HCT116 (cell line): ENCODE data around the gene FCMR. TPM values are rescaled to one million over a fixed set of nuclear protein-coding genes. Genes with fewer than 3 reads are reported as not detected.

Source experiments
- ATAC-seq: fragments of 200-7000 bp; cut with Tn5 transposase; 2 replicates; pipeline ENCODE4 v1.9.1; 2020; ENCODE audit warnings: mild to moderate bottlenecking, moderate library complexity
- BruUV-seq: library from RNA; stranded (reverse); fragments of 400-500 nt; replicated peaks from 2 replicates; lab custom pipeline; 2021; lab: Mats Ljungman, UMichigan
- CTCF ChIA-PET: fragments of 300-600 bp; sonication (Branson Sonifier 250); formaldehyde crosslinking; loops from one replicate; lab custom pipeline; 2021; ENCODE audit warnings: antibody characterized with exemption; lab: Charles Lee
- POLR2A ChIA-PET: fragments of 300-600, 350-600 bp; sonication (Branson Sonifier 250); formaldehyde crosslinking; loops from one replicate; lab custom pipeline; 2021; ENCODE audit warnings: antibody characterized with exemption; lab: Charles Lee
- RAD21 ChIA-PET, 2 experiments: fragments of 300-600 bp; sonication (Branson Sonifier 250); formaldehyde crosslinking; loops; one replicate each; lab custom pipeline; 2023; ENCODE audit warnings: low total read pairs in 2 of 2; ENCODE audit not compliant: uncharacterized antibody in 2 of 2, unreplicated experiment in 2 of 2, low non-redundant PET in 1 of 2; lab: Charles Lee
- DNase-seq: peaks from one replicate; pipeline ENCODE4 v3.0.0-alpha.2; 2010; ENCODE audit warnings: low read depth, low spot score
- H2AFZ ChIP-seq: fragments of 200-600 bp; shearing (Covaris generic), sonication (generic); 2 replicates; pipeline ENCODE4 v1.6.1; 2017; ENCODE audit warnings: low read depth, mixed run types, mixed read lengths, antibody characterized with exemption, low read length; ENCODE audit not compliant: poor library complexity, severe bottlenecking
- H3K27ac ChIP-seq: 2 replicates; pipeline ENCODE4 v1.5.1; 2012; ENCODE audit warnings: low read depth, low read length
- H3K27me3 ChIP-seq: fragments of 200-600 bp; sonication (generic); 2 replicates; pipeline ENCODE4 v1.6.1; 2016; ENCODE audit warnings: mixed run types, low read length, mixed read lengths; ENCODE audit not compliant: insufficient read depth
- H3K36me3 ChIP-seq, 2 experiments: fragments of 200-500 bp in 1 of 2; fragments of 200-600 bp in 1 of 2; sonication (Bioruptor generic) in 1 of 2; sonication (generic) in 1 of 2; 2 replicates each; pipeline versions ENCODE4 v1.5.1 to v1.6.1; 2014 to 2016; ENCODE audit warnings: low read length in 2 of 2, inconsistent platforms in 1 of 2, mixed read lengths in 1 of 2, mixed run types in 1 of 2; ENCODE audit not compliant: insufficient read depth in 2 of 2, control insufficient read depth in 1 of 2
- H3K4me1 ChIP-seq, 2 experiments: fragments of 200-600 bp in 1 of 2; sonication (generic) in 1 of 2; 2 replicates each; pipeline versions ENCODE4 v1.5.1 to v1.6.1; 2012 to 2017; ENCODE audit warnings: low read length in 2 of 2, inconsistent platforms in 1 of 2, mild to moderate bottlenecking in 1 of 2, mixed read lengths in 1 of 2, mixed run types in 1 of 2, moderate library complexity in 1 of 2; ENCODE audit not compliant: insufficient read depth in 2 of 2, control insufficient read depth in 1 of 2
- H3K4me2 ChIP-seq: fragments of 200-600 bp; sonication (generic); 2 replicates; pipeline ENCODE4 v1.6.1; 2017; ENCODE audit warnings: mixed run types, low read length, mixed read lengths
- H3K4me3 ChIP-seq, 2 experiments: fragments of 200-600 bp in 1 of 2; sonication (generic) in 1 of 2; replicated peaks in 1 of 2; 2 replicates each; pipeline ENCODE4 v1.5.1; 2011 to 2016; ENCODE audit warnings: low read length in 2 of 2, control low read depth in 1 of 2, low read depth in 1 of 2, mild to moderate bottlenecking in 1 of 2, mixed read lengths in 1 of 2, mixed run types in 1 of 2
- H3K79me2 ChIP-seq: fragments of 200-600 bp; sonication (generic); 2 replicates; pipeline ENCODE4 v1.6.1; 2017; ENCODE audit warnings: mild to moderate bottlenecking, mixed run types, low read length, moderate library complexity, mixed read lengths; ENCODE audit not compliant: insufficient read depth
- H3K9ac ChIP-seq: fragments of 200-600 bp; sonication (generic); 2 replicates; pipeline ENCODE4 v1.6.1; 2016; ENCODE audit warnings: low read length, mixed read lengths
- H3K9me2 ChIP-seq: fragments of 200-600 bp; sonication (generic), shearing (Covaris generic); 2 replicates; pipeline ENCODE4 v1.6.1; 2017; ENCODE audit warnings: mixed run types, mild to moderate bottlenecking, moderate library complexity; ENCODE audit not compliant: insufficient read depth
- H3K9me3 ChIP-seq, 2 experiments: fragments of 200-500 bp in 1 of 2; fragments of 200-600 bp in 1 of 2; sonication (Bioruptor generic) in 1 of 2; sonication (generic) in 1 of 2; 2 replicates each; pipeline ENCODE4 v1.6.1; 2014 to 2017; ENCODE audit warnings: low read length in 2 of 2, mixed read lengths in 2 of 2, inconsistent platforms in 1 of 2, low read depth in 1 of 2, mild to moderate bottlenecking in 1 of 2, mixed run types in 1 of 2, moderate library complexity in 1 of 2; ENCODE audit not compliant: control insufficient read depth in 1 of 2, insufficient read depth in 1 of 2
- H4K20me1 ChIP-seq: fragments of 200-600 bp; sonication (generic), shearing (Covaris generic); 2 replicates; pipeline ENCODE4 v1.6.1; 2017; ENCODE audit warnings: mixed run types, mild to moderate bottlenecking, moderate library complexity; ENCODE audit not compliant: insufficient read depth
- CEBPB ChIP-seq: IDR thresholded peaks from 2 replicates; pipeline ENCODE4 v1.6.1; 2012; ENCODE audit warnings: low read depth
- EGR1 ChIP-seq: IDR thresholded peaks from 2 replicates; pipeline ENCODE4 v1.6.1; 2012; ENCODE audit warnings: low read depth
- ELF1 ChIP-seq: IDR thresholded peaks from 2 replicates; pipeline ENCODE4 v1.6.1; 2012; ENCODE audit warnings: low read depth, borderline replicate concordance
- EZH2 ChIP-seq: fragments of 200-600 bp; sonication (generic); IDR thresholded peaks from 2 replicates; pipeline ENCODE4 v1.6.1; 2017; ENCODE audit warnings: antibody characterized with exemption, mixed run types
- FOSL1 ChIP-seq: IDR thresholded peaks from 2 replicates; pipeline ENCODE4 v1.6.1; 2012; ENCODE audit warnings: low read depth
- JUND ChIP-seq: IDR thresholded peaks from 2 replicates; pipeline ENCODE4 v1.6.1; 2012
- POLR2A ChIP-seq: IDR thresholded peaks from 2 replicates; pipeline ENCODE4 v1.7.0; 2011; ENCODE audit warnings: borderline replicate concordance; ENCODE audit not compliant: insufficient read depth, insufficient read length; ENCODE audit errors: extremely low read depth
- RAD21 ChIP-seq: IDR thresholded peaks from 2 replicates; pipeline ENCODE4 v1.6.1; 2012; ENCODE audit warnings: low read depth, mild to moderate bottlenecking
- SP1 ChIP-seq: IDR thresholded peaks from 2 replicates; pipeline ENCODE4 v1.6.1; 2012; ENCODE audit warnings: low read depth
- TCF7L2 ChIP-seq: IDR thresholded peaks from 2 replicates; pipeline ENCODE4 v1.7.0; 2011; ENCODE audit warnings: borderline replicate concordance, inconsistent platforms; ENCODE audit not compliant: insufficient read depth, insufficient read length; ENCODE audit errors: extremely low read depth
- ZFX ChIP-seq: fragments of 450-650 bp; IDR thresholded peaks from 2 replicates; pipeline ENCODE4 v1.6.1; 2017
- intact Hi-C: fragments of 100-400 bp; cut with micrococcal nuclease; formaldehyde crosslinking; loops from 2 replicates; pipeline ENCODE4 v1.10.0; 2022
- total RNA-seq: library from RNA; stranded (reverse); gene quantifications from one replicate; pipeline ENCODE4 v1.2.1, GENCODE V29; 2021; ENCODE audit not compliant: unreplicated experiment
- TF ChIP-seq, protein P1 (sequence below), 3 experiments: fragments of 200-600 bp in 1 of 3; sonication (generic) in 1 of 3; IDR thresholded peaks in 2 of 3; conservative IDR thresholded peaks in 1 of 3; 2 replicates each; pipeline ENCODE4 v1.5.1; 2012 to 2017; ENCODE audit warnings: low read depth in 2 of 3, low read length in 2 of 3, antibody characterized with exemption in 1 of 3, borderline replicate concordance in 1 of 3, control low read depth in 1 of 3, mild to moderate bottlenecking in 1 of 3, mixed read lengths in 1 of 3, mixed run types in 1 of 3, moderate library complexity in 1 of 3; ENCODE audit not compliant: insufficient read depth in 1 of 3

The FCMR gene
- total RNA-seq, 1 experiment from 2014 or later: 0.61 TPM

DNA sequence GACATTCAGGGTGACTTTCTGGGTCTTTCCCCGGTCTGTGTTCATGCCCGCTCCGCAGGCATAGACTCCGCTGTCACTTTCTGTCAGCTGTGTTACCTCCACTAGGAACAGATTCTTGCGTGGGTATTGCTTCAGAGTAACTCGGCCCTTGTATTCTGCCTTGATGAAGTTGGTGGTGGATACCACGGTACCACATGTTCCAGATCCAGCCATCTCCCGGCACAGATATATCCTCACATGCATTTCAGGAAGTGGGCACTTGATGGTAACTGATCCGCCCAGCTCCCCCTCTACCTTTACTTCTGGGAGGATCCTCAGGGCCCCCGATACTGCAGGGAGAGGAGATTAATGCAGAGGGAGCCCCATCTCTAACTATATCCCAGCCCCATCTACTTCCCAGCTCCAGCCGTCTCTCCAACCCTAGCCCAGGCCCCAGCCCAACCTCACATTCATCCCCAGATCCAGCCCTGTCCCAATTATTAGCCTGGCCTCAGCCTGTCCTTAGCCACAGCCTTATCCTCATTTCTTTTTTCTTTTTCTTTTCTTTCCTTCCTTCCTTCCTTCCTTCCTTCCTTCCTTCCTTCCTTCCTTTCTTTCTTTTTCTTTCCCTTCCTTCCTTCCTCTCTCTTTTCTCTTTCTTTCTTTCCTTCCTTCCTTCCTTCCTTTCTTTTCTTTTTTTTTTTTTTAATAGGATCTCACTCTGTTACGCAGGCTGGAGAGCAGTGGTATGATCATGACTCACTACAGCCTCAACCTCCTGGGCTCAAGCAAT is 7.8 kb downstream of the FCMR start:
- Histone ChIP-seq H3K4me2 (no peak overlapping the region), H3K36me3 (no peaks in the 10 kb centered on the region), H3K9me3 (no peaks in the 10 kb centered on the region), H3K27ac (no peak overlapping the region), H2AFZ (no peak overlapping the region), H3K79me2 (no peaks in the 10 kb centered on the region), H3K9ac (no peak overlapping the region), H3K9me2 (no peaks in the 10 kb centered on the region), H3K4me1 (peaks cover 0 to 10% of the 10 kb centered on the region in 2 experiments; a peak in 2 of 4 replicates), H4K20me1 (no peaks in the 10 kb centered on the region)
- ChIA-PET CTCF (interaction anchor here (2.9 to 3.0 kb wide), 2 partner anchors 19 to 68 kb away, joined by 15 to 48 read pairs; no protein-coding TSS in a partner anchor), RAD21 (no interaction called here)
- no TSS peak for BruUV-seq
- no peak for DNase-seq
- TF ChIP-seq ZFX (no peak), CEBPB (no peak), EGR1 (no peak), FOSL1 (no peak), TCF7L2 (no peak), ELF1 (no peak), EZH2 (no peak), POLR2A (no peak), JUND (no peak), SP1 (no peak), RAD21 (no peak)
- TF ChIP-seq, protein P1, sequence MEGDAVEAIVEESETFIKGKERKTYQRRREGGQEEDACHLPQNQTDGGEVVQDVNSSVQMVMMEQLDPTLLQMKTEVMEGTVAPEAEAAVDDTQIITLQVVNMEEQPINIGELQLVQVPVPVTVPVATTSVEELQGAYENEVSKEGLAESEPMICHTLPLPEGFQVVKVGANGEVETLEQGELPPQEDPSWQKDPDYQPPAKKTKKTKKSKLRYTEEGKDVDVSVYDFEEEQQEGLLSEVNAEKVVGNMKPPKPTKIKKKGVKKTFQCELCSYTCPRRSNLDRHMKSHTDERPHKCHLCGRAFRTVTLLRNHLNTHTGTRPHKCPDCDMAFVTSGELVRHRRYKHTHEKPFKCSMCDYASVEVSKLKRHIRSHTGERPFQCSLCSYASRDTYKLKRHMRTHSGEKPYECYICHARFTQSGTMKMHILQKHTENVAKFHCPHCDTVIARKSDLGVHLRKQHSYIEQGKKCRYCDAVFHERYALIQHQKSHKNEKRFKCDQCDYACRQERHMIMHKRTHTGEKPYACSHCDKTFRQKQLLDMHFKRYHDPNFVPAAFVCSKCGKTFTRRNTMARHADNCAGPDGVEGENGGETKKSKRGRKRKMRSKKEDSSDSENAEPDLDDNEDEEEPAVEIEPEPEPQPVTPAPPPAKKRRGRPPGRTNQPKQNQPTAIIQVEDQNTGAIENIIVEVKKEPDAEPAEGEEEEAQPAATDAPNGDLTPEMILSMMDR (IDR thresholded peaks at IDR 0.05 in 2 of 3, conservative IDR thresholded peaks at IDR 0.05 in 1 of 3; ENCODE audit: borderline replicate concordance in 1 of 3, insufficient read depth in 1 of 3, low read depth in 2 of 3, low read length in 2 of 3): no peak
- TF ChIP-seq, all 23 proteins: peak for 0
- H3K27me3 ChIP-seq: no peaks in the 10 kb centered on the region; the same call in 1 of the 2 replicates
- POLR2A ChIA-PET: no interaction called here
- intact Hi-C loops: loop anchor here (2.0 to 5.0 kb wide), 4 partner anchors 57 to 437 kb away; no protein-coding TSS in a partner anchor
- no peak for ATAC-seq
- no peak overlapping the region for H3K4me3 ChIP-seq
